ENCODE results near the gene IER2. TPM values are rescaled to one million over a fixed set of nuclear protein-coding genes. Genes with fewer than 3 reads are reported as not detected.
A peak's percentile ranks its signal among the peaks of the same experiment; 100 is the strongest.
"Not testable (repeated sequence)": the region's sequence is repeated elsewhere in the genome, so short reads cannot be mapped to it uniquely, and the experiment has no call there.

IER2 gene
- total RNA-seq, 1 donor from 2014 or later, result 21.8 TPM

- DNase-seq (ENCODE audit: low read depth), result no peak
Observed at GRCh38 chr19:13138171-13138915, 11.9 kb upstream of the IER2 start.

- DNase-seq (ENCODE audit: low read depth), result no peak
Observed at GRCh38 chr19:13138916-13139198, 11.4 kb upstream of the IER2 start.

- no peak for DNase-seq (ENCODE audit: low read depth)
Observed at GRCh38 chr19:13139633-13140311, 10.4 kb upstream of the IER2 start.

- no peak for DNase-seq (ENCODE audit: low read depth)
Observed at GRCh38 chr19:13146763-13147563, 3.2 kb upstream of the IER2 start.

GRCh38 chr19:13149173-13149627 is 1.0 kb upstream of the IER2 start:
- not testable (repeated sequence) for DNase-seq (ENCODE audit: low read depth)

- peak; percentile 53 for DNase-seq (ENCODE audit: low read depth)
Observed at GRCh38 chr19:13149628-13150186, 504 bp upstream of the IER2 start.

- DNase-seq (ENCODE audit: low read depth), result peak; percentile 28
Observed at GRCh38 chr19:13150931-13151604, 857 bp downstream of the IER2 start.

- DNase-seq (ENCODE audit: low read depth), result peak; percentile 96
Observed at GRCh38 chr19:13151605-13152355, 1.6 kb downstream of the IER2 start.

- DNase-seq (ENCODE audit: low read depth), result no peak
Observed at GRCh38 chr19:13152356-13152973, 2.3 kb downstream of the IER2 start.

- peak; percentile 97 for DNase-seq (ENCODE audit: low read depth)
Observed at GRCh38 chr19:13152974-13153568, 2.9 kb downstream of the IER2 start.

GRCh38 chr19:13153569-13154240 is 3.5 kb downstream of the IER2 start:
- peak; percentile 62 for DNase-seq (ENCODE audit: low read depth)

- peak; percentile 93 for DNase-seq (ENCODE audit: low read depth)
Observed at GRCh38 chr19:13154241-13154778, 4.1 kb downstream of the IER2 start.

GRCh38 chr19:13154911-13155471 is 4.8 kb downstream of the IER2 start:
- DNase-seq (ENCODE audit: low read depth), result peak; percentile 65

GRCh38 chr19:13155472-13156359 is 5.5 kb downstream of the IER2 start:
- peak; percentile 88 for DNase-seq (ENCODE audit: low read depth)

- DNase-seq (ENCODE audit: low read depth), result no peak
Observed at GRCh38 chr19:13159713-13160112, 9.5 kb downstream of the IER2 start.

- no peak for DNase-seq (ENCODE audit: low read depth)
Observed at GRCh38 chr19:13160557-13160956, 10.3 kb downstream of the IER2 start.

All from myocyte (in vitro differentiated cells).